GM19463 (cell line): Measurements from ENCODE around the gene GALC.
"Not testable (repeated sequence)": the region's sequence is repeated elsewhere in the genome, so short reads cannot be mapped to it uniquely, and the experiment has no call there.

ENCODE experiments used
- ATAC-seq: cut with Tn5 transposase; IDR thresholded peaks from one replicate; pipeline ENCODE4 v1.9.1; 2021; ENCODE audit warnings: mild to moderate bottlenecking, moderate library complexity; ENCODE audit not compliant: unreplicated experiment

GALC gene

DNA sequence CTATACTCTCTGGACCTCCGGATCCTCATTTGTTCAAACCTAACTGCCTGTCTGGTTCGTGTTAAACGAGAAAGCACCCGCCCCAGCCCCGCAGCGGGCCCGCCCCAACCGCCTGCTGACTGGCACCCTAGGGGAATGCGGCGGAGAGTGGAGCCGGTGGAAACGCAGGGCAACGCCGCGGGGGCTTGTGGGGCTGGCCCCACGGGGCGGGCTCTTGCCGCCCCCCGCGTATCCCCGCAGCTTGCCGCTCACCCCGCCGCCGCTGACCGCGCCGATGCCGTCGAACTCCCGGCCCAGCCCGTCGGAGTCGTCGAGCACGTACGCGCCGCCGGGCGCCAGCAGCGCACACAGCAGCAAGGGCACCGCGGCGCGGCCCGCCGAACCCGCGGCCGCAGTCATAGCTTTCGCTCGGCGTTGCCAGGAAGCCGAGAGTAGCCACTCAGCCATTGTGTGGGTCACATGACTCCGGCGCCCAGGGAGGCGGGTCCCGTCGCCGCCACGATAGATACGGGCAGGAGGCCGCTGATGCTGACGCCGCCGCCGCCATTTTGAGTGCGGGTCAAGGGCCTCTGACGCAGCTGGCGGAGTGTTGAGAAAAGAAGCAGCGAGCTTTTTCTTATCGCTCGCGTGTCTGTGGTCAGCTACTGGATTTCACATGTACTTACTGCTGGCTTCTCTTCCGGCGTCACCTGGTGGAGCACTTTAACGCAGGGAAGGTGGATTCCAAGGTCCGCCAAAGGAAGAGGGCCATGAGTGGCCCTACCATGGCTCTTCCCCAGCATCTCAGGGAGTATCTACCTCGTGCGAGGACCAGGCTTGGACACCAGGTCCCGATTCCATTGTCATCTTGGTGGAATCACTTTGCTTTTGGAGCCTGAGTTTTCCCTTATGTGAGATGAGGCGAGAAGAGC lies at the start of gene GALC:
TSS of gene GALC (minus strand) at position 465 of the 911 bp plus-strand sequence. CDS start at position 447, 18 bp downstream.
- ATAC-seq, result peak; percentile 83

DNA sequence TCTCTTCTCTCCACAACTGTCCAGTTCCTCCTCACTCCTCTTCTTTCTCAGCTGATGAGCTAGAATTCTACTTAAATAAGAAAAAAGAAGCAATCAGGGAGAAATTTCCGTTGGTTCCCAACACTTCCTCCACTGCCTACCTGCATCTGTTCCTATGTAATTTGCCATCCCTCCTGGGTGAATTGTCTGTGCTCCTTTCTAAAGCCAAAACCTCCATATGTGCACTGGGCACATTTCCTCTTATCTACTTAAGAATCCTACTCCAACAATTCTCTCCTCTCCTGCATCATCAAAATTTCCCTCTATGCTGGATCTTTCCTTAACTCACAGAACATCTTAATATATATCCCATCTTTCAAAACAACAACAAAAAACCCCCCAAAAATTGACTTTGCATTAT lies 47.2 kb upstream of the GALC start:
- ATAC-seq, result no peak

DNA sequence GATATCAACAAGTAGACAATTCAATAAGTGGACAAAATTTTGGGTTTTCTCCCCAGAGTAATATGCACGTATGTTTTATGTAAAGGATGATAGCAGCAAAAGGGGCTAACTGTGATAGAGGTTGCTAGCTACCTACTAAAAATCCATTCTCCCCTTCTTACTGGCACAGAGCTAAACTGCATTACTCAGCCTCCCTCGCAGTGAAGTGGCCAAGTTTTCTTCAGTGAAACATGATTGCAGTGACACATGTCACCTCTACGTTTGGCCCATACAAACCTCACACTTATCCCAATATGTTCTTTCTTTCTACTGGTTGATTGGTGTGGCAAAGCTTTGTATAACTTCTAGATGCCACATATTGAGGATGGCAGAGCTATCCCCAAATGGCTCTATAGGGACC lies 46.2 kb upstream of the GALC start:
- no peak for ATAC-seq

DNA sequence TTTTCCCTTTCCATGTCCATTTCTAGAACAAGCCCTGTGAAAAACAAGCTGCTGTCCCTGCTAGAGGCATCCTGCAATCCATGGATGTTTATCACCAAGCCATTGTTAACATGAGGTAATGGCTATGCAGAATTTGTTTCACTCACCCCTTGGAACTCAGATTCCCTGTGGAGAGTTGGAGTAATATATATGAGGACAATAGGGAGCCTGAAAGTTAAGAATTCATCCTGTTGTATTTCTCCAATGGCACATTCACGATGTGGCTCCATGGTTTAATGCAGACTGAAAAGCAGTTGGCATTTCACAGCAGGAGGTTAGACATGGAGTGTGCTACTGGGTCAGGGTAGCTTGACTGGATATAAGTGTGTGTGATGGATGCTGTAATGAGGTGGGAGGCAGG lies 44.3 kb upstream of the GALC start:
- no peak for ATAC-seq

DNA sequence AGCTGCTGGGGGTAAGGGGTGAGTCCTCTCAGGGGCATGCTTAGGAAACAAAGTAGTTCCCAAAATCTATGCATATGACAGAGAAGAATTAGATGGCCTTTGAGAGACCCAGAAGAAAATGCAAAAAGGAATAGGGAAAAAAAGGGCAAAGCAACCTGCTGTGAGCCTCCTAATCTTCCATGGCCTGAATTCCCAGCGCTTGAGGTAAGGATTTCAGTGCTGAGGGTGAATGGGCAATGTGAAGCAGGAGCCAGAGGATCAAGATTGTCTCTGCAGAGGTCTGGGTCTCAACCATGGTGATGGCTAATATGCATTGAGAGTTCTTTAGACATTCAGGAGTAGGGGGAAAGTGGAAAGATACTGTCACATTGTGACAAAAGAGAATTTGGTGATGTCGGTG lies 43.4 kb upstream of the GALC start:
- ATAC-seq, result no peak

DNA sequence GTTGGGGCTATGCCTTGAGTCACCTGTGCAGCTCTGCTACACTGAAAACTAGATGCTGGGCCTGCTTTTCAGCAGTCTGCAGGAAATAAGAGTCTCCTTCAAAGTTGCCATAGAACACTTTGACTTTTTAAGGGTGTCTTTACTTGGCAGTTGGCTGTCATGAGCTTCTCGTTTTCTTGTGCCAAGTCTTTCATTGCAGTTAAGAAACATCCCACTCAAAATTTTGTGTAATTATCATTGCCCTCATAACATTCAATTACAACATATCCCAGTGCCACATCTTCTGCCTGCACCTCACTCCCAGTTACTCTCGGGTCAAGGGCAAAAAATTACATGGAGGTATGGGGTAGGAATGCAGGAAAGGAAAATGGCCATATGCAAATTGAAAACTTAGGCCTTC lies 41.1 kb upstream of the GALC start:
- ATAC-seq, result no peak

DNA sequence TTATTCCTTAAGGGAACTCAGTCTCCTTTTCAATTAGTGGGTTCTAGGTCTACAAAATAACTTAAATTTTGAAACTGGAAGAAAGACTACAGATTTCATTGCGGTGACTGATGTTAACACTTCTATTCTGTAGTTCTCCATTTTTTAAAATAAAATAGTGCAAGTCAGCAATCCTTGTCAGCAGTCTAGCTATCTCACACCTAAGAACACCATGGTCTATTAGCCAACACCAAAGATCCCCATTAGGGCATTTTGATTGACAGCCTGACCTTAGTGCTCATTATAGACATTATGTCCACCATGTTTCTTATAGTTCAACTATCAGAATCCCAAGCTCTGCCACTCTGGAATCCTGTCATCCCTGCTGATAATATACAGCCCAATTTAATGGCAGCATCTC lies 39.4 kb upstream of the GALC start:
- ATAC-seq, result no peak

DNA sequence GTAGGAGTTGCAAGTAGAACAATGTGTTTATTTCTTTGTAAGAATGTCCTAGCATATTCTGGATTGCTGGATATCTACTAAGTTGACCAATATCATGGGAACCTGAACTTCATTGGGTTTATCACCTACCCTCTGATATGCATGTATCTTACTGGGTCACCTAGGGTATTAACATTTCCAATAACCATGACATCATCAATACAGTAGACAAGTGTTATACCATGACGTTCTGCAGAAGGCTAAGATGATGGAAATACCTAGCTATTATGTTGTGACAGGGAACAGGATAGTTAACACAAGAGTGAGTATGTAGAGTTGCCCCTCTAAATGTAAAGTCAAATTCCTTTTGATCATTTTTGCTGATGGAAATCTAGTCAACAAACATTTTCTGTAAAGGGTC lies 37.9 kb upstream of the GALC start:
- no peak for ATAC-seq

DNA sequence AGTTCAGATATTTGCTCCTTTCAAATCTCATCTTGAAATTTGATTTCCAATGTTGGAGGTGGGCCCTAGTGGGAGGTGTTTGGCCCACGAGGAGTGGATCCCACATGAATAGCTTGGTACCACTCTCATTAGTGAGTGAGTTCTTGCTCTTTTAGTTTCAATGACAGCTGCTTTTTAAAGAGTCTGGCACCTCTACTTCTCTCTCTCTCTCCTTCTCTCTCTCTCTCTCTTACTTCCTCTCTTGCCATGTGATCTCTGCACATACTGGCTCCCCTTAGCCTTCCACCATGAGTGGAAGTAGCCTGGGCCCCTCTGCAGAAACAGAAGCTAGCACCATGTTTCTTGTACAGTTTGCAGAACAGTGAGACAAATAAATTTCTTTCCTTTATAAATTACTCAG lies 37.1 kb upstream of the GALC start:
- ATAC-seq, result no peak

DNA sequence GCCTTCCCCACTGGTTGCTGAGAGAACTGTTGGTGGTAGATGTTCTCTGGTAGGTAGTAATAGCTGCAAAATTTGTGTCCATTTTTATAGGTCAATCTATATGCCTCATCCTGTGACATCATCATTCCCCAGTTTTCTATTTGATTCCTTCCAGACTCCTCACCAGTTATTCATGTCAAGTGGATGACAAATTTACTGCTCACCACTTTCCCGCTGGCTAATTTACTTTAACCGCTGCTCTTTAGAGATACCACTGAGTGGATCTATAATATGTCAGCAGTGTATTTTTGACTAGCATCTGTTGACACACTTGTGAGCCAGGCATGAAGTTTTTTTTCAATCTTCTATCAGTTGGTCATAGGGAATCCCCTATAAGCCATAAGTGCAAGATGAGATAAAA lies 36.5 kb upstream of the GALC start:
- no peak for ATAC-seq

DNA sequence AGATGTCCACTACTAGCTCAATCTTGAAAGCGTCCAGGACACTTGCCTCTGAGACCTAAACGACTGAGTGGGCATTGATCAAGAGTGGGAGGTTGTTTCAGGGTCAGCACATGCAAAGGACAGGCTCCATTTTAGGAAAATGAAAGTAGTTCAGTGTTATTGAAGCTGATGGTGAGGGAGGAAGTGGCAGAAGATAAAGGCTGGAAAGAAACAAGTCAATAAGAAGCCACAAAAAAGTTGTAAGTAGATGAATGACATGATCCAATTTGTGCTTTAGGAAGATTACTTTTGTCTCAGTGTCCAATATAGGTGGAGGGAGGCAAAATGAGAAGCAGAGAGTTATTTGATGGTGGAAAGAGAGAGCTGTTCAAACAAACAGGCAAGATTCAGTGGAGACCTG lies 33.9 kb upstream of the GALC start:
- no peak for ATAC-seq

DNA sequence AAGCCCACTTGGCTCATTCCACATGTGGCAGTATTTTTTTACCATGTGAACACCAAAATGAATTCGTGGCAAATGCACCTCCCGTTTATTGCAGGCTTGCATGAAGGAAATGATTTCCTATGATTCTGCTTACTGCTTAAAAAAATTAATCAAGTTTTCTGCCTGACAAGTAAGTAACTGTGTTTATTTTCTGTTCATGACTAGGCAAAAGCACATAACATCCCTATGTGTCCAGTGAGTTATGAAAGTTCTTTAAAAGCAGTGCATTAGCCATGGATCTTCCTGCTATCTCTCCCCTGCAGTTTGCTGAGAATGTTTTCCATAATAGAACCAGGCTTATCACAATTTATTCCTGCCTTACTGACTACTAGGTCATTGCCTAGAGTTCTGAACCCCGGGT lies 32.3 kb upstream of the GALC start:
- ATAC-seq, result no peak

DNA sequence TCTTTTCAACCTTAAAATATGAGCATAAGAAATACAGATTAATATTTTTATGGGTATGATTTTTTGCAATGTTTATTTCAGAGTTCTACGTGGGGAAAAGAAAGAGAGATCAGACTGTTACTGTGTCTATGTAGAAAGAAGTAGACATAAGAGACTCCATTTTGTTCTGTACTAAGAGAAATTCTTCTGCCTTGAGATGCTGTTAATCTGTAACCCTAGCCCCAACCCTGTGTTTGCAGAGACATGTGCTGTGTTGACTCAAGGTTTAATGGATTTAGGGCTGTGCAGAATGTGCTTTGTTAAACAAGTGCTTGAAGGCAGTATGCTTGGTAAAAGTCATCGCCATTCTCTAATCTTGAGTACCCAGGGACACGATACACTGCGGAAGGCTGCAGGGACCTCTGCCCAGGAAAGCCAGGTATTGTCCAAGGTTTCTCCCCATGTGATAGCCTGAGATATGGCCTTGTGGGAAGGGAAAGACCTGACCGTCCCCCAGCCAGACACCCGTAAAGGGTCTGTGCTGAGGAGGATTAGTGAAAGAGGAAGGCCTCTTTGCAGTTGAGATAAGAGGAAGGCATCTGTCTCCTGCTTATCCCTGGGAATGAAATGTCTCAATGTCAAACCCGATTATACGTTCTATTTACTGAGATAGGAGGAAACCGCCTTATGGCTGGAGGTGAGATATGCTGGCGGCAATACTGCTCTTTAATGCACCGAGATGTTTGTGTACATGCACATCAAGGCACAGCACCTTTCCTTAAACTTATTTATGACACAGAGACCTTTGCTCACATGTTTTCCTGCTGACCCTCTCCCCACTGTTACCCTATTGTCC lies 31.5 kb upstream of the GALC start:
- ATAC-seq, result not testable (repeated sequence)

DNA sequence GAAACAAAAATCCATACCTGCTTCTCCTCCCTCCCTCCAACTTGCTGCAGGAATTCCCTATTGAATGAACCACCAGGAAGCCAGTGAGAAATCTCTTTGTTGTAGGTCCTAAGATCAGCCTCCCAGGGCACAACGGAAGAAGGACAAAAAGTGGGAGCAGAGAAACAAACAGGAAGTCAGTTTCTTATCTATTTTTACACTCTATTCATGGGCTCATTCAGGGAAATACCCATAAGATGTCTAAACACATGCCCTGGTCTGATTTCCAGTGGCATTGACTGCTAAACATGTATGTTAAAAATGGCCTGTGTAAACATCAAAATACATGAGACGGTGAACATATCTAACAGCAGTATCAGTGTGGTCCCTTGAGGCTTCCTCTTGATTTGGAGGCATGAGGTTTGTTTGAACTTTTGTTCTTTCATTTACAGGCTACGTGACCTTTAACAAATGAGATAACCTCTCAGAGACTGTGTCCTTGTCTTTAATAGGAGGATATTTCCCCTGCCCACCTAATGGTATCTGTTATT lies 30.7 kb upstream of the GALC start:
- no peak for ATAC-seq

DNA sequence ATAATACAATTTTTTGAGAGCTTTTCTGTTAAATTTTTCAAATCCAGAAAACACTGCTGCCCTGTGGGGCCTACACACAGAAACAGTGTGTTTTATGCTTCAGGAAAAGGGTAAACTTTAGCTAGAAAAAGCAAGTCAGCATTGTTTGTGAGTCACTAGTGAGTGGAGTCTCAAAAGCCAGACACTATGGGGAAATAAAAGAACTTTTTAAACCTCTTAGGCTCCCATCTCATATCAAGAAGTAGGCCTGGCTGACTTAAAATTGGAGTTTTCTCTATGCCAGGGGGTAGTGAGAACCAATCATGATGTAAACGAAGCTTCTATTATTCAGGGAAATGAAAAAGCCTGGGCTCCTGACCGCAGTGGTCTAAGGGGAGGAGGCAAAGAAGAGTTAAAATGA lies 24.6 kb upstream of the GALC start:
- no peak for ATAC-seq

DNA sequence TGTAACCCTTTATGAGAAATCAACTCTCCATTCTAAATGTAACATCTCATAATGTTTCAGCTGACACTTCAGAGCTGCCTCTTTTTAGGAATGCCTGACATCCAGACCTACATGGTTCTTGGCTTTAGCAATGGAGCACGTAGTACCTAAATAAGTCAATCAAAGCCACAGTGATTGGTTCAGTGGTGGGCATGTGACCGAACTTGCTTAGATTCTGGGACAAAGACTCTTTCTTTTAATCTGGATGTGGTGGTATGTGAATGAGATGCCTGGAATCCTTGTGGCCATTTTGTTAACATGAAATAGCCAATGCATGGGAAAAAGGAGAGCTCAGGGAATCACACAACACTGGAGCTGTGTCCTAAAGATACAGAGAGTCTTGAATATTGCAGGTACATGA lies 23.8 kb upstream of the GALC start:
- ATAC-seq, result no peak

DNA sequence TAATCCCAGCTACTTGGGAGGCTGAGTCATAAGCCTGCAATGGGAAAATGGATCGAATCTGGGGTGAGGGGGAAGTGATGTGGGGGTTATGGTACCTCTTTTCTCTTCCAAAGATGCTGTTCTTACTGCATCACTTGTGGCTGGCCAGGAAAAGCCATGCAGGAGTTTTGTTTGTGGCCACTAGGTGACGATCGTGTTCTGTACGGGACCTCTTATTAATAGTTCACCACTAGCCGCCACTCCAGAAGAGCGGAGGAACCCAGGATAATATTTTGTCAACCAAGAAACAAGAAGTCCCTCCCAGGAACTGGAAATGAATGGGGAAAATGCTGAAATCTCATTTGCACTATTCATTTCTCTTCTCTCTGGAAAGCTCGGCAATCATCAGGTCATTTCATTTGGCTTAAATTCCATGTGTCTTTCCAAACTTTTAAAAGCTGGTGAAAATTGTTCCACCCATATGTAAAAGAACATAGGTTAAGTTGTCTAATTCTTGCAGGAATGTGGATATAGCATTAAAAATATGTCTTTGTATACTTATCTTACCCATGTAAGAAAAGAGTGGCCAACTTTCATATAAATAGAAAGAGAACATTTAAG lies 20.9 kb upstream of the GALC start:
- peak; percentile 95 for ATAC-seq

DNA sequence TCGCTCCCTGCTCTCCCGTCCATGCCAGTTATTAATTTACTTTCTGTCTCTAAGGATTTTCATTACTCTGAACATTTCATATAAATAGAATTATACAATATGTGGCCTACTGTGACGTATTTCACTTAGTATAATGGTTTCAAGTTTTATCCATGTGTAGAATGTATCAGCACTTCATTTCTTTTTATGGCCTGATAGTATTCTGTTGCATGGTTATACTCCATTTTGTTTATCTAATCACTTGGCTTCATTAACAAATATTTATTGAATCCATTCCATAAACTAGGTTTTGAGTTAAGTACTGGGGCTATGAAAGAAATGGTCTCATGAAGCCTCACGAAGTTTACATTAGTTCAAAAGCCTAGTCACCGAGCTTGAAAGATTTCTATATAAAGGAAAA lies 19.5 kb upstream of the GALC start:
- ATAC-seq, result no peak

DNA sequence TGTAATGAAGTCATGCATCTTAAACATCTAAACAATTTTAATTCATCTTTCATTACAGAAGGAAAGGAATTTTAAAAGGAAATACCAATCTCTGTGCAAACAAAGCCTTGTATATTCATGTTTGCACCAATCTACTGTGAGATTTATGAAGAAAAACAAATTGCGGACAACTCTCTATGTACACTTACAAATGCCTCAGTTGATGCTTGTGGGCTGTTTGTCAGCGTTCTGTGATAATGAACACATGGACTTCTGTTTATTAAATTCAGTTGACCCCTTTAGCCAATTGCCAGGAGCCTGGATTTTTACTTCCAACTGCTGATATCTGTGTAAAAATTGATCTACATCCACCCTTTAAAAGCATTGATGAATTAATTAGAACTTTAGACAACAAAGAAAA lies 17.3 kb upstream of the GALC start:
- no peak for ATAC-seq

DNA sequence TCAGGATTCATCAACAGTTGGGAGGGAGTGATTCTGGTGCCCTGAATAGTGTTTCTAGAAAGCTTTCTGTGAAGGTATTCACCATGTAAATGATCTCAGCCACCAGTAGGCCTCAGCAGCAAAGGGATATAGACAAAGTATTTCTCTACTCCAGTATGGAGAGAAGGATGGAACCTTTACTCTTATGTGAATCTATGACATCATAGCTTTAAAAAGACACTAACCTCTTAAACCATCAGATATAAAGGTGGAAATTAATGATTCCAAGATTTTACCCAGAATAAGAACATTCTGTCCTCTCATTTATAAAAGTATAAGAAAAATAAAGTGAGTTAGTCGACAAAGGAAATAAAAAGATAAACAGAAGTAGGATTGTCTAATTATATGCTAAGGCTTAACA lies 16.5 kb upstream of the GALC start:
- ATAC-seq, result no peak

DNA sequence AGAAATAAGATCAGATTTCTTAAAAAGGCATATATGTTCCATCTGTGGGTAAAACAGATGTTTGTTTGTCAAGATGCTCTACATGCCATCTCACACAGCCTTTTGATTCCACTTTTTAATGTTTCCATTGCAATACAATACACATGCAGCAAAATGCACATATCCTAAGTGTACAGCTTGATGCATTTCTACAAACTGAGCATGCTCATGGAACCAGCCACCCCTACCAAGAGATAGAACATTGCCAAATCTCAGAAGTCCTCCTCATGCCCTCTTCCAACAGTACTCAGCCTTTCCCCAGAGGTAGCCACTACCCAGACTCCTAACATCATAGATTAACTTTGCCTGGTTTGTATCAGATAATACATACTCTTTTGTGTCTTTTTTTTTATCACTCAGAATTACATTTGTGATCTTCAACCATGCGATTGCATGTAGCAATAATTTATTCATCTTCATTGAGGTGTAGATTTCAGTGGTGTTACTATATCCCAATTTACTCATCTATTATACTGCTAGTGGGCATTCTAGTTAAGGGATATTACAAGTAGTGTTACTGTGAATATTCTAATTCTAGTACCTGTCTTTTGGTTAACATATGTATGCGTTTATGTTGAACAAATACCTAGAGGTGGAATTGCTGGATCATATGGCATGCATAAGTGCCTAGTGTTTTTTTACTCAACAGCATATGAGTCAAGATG lies 15.2 kb upstream of the GALC start:
- ATAC-seq, result no peak
